Occipital lobe (tissue), 2 donors: ENCODE data around the gene FOXD4L6. TPM values are rescaled to one million over a fixed set of nuclear protein-coding genes. Genes with fewer than 3 reads are reported as not detected.
"Not testable (repeated sequence)": the region's sequence is repeated elsewhere in the genome, so short reads cannot be mapped to it uniquely, and the experiment has no call there.

Experiments used
- DNase-seq: peaks from one replicate; lab custom pipeline; 2025; lab: John Stamatoyannopoulos, UW
- total RNA-seq: library from RNA; depleted of rRNA; stranded (reverse); fragments of >200 nt; gene quantifications from one replicate; pipeline ENCODE4 v1.2.3, GENCODE V29; 2014

The FOXD4L6 gene
- total RNA-seq, 1 donor from 2014 or later = 0.31 TPM

DNA sequence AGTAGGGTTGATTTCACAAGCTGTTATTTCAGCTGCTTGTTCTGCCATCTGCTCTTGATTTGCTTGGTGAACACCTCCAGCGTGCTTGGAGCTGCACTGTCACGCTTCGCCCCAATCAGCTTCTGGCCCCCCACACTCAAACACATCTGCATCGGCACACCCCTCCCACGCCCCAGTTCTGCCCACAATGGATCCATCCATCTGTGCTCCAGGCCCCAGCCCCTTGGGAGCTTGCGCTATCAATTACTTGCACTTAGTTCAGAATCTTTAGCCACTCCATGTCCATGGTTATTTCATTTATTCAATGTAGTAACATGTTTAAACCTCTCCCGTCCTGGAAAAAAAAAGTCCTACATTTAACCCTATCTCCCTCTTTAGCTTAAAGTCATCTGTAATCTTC, 28.0 kb downstream of the FOXD4L6 start:
- not testable (repeated sequence) for DNase-seq

- DNase-seq = not testable (repeated sequence)
Observed at GRCh38 chr9:41098759-41099158, 29.7 kb downstream of the FOXD4L6 start.

- DNase-seq = not testable (repeated sequence)
Observed at GRCh38 chr9:41095060-41095459, 33.4 kb downstream of the FOXD4L6 start.

DNA sequence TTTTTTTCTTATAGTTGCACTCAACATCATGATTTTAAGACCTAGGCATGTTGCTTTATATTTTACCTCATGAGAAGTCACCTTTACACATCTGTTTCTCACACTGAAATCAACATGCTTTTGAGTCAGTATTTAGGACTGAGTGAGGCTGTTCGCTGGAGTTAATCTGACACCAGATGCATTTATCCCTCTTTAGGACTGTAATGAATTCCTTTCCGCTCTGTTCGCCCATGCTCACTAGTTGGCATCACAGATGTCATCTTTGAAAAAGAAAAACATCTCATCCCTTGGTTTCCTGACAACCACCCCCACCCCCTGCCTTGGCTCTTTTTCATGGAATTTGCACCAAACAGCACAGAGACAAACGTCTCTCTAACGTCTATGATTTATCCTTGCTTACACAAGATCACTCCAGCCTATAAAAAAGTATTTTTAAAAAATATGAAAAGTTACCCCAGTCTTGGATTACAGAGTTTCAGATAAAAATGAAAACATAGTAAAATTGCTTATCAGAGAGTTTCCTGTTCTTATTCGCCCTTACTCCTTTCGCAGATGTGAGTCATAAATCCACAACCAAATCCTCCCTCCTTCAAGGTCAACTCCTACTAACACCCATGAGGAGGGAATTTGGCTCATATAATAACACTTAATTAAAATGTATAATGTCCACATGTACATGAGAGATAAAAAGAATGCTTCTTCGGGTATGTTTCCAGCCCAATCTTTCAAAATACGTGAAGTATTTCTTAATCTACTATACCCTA, 34.3 kb downstream of the FOXD4L6 start:
- DNase-seq = not testable (repeated sequence)

DNA sequence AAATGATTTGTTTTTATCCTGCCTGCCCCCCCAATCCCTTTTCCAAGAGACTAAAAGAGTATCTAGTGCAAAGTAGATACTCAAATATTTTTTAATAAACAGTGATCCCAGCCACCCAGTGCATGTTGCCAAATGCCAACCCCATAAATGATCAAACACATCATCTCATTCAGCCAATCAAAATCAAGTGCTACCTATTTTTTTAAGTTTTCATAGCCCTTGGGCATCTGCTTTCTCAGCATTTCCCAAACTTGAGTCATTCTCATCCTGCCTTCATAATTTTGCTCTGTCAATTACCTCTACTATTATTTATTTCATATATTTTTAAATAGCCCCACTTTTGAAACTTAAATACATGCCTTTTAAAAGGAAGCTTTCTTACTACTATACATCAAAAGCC, 37.6 kb downstream of the FOXD4L6 start:
- DNase-seq = not testable (repeated sequence)

GRCh38 chr9:41090386-41090785, 38.1 kb downstream of the FOXD4L6 start:
- not testable (repeated sequence) for DNase-seq

- DNase-seq = not testable (repeated sequence)
Observed at GRCh38 chr9:41088450-41089059, 39.9 kb downstream of the FOXD4L6 start.

DNA sequence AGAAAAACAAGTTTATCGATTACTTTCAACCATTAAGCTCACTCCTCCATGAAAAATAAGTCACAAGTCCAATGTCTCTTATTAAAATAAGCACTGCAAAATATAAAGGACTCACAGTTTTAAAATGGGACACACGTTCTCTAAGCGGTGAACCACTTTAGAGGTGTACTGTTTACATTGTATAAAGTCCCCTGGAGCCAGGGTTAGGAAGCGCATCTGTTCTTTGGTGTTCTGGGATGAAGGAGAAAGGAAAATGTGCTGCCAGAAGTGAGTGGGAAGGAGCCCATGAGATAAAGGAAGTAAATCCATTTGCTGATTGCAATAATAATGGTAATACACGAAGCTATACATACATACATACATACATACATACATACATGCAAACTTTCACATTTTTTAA, 40.6 kb downstream of the FOXD4L6 start:
- not testable (repeated sequence) for DNase-seq

DNA sequence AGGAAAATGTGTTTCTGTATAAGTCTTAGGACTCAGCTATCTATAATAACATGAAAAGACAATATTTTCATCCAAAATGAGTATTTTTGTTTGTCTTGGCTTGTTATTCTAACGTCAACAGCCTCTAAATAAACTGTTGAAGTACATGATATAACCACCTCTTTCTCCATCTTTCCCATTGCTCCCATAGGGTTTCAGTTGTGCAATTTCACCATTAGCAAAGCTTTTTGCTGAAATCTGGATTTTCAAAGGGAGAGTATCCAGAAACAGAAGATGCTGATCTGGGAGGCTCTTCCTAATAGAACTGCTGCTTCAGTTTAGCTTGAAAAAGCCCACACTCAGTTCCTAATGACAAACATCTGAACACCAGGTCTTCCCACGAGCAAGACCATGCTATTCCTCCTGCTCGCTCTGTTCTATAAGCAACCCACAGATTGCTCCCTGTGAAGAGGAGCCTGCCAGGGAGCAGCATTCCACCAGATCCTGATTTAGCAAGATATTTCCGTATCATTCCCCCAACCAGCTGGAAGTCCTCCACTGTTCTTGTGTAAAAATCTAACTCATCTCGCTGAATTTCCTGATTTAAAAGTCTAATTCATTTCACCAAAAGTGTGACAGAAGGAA, 41.2 kb downstream of the FOXD4L6 start:
- not testable (repeated sequence) for DNase-seq

DNA sequence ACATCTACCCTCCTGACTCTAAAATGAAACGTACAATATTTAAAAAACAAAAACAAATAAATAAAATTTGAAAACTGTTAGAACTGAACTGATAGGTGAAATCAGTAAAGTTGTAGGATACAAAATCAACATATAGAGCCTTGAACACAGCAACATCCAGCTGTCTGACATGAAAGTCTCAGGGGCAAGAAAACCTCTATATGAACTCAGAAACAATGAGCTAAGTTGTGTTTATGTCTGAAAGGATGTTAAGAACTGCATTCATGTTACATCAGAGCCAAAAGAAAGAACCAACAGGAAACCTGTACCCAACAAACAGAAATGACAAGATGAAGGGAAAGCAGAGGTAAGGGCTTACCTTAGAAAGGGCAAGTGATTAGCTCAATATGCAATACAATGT, 41.8 kb downstream of the FOXD4L6 start:
- not testable (repeated sequence) for DNase-seq

GRCh38 chr9:41086215-41086614, 42.3 kb downstream of the FOXD4L6 start:
- DNase-seq = not testable (repeated sequence)

- DNase-seq = not testable (repeated sequence)
Observed at GRCh38 chr9:41082358-41082757, 46.1 kb downstream of the FOXD4L6 start.

GRCh38 chr9:41079464-41079863, 49.0 kb downstream of the FOXD4L6 start:
- not testable (repeated sequence) for DNase-seq

DNA sequence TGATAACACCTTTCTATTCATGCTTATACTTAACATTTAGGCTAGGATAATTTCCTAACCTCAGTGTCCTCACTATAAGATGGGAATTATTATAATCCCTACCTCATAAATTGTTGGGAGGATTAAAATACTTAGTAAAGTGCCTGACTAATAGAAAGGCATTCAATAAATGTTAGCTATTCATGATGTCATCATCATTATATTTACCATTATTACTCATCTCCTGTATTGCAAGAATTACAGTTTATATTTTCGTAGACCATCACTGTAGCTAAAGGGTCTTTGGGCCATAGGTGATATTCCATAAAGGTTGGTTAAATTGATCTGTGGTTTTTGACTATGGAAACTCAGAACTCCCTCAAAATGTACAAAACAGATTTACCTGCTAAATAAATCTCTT, 50.9 kb downstream of the FOXD4L6 start:
- DNase-seq = not testable (repeated sequence)

Other genes starting within 250 kb of the FOXD4L6 start
- gene ZNG1F, start 60.6 kb upstream of the FOXD4L6 start, total RNA-seq = 18.7 TPM